Left colon (tissue), 2 donors: ENCODE measurements around the gene ARL16. TPM values are rescaled to one million over a fixed set of nuclear protein-coding genes. Genes with fewer than 3 reads are reported as not detected.

Source experiments
- ATAC-seq: fragments of 200-7000 bp; cut with Tn5 transposase; one replicate; pipeline ENCODE4 v1.9.1; 2020; ENCODE audit warnings: mild to moderate bottlenecking, moderate library complexity
- DNase-seq, 2 donors: peaks; one replicate each; pipeline ENCODE4 v3.0.0-alpha.2; 2020
- intact Hi-C, 2 donors: fragments of 100-400 bp; cut with DNase I in 1 of 2; cut with micrococcal nuclease in 1 of 2; formaldehyde crosslinking; loops; one replicate each; pipeline versions ENCODE4 v1.11.2 to v1.14.0; 2022; cut with DNase I, micrococcal nuclease
- microRNA-seq, 2 donors: library from miRNA; unstranded; fragments of <30 nt; microRNA quantifications; one replicate each; pipeline versions ENCODE4 v1.1.0 to v1.2.0, GENCODE V29; 2020
- total RNA-seq, 2 donors: library from RNA; stranded (reverse); fragmentation: NEBNext Ultra II Directional; extraction: Animal tissue kit (Norgen Biotek cat#: 25700); gene quantifications; one replicate each; pipeline ENCODE4 v1.2.1, GENCODE V29; 2021
- donor health status: DM: no; HTN: no; CAD: no.
- donor health status: DM: yes; HTN: yes; CAD: no.

The ARL16 gene
- total RNA-seq, 2 donors from 2014 or later = 14.3 to 30.5 TPM

- ATAC-seq = no peak
- DNase-seq = no peak
- intact Hi-C loops = no loop called here
Observed at GRCh38 chr17:81631482-81631881, 52.1 kb downstream of the ARL16 start.

Small RNA genes within 50 kb of the gene (microRNA-seq; reads per million reads assigned to microRNA genes)
- 0.53 to 1.4 reads per million in 2 donors for gene MIR6786

Other genes with a start within 250 kb of the ARL16 start
- gene ACTG1, start 171.0 kb downstream of the ARL16 start, total RNA-seq = 1,000 to 10,000 TPM; 3,767 to 4,413 TPM
- gene FSCN2, start 155.4 kb downstream of the ARL16 start, total RNA-seq = 1 to 10 TPM; 2.3 to 4.9 TPM
- gene FAAP100, start 131.4 kb downstream of the ARL16 start, total RNA-seq = 10 to 100 TPM; 25.4 to 28.8 TPM
- 10 to 100 TPM; 86.2 to 88.4 TPM for gene NPLOC4, start 46.7 kb downstream of the ARL16 start, total RNA-seq
- gene TSPAN10, start 46.6 kb downstream of the ARL16 start, total RNA-seq = under 1 TPM; 0.18 to 0.22 TPM
- under 1 TPM in 1 of 2 donors, not detected in 1; 0.34 TPM for gene PDE6G, start 27.3 kb downstream of the ARL16 start, total RNA-seq
- 10 to 100 TPM; 24.6 to 36.6 TPM for gene OXLD1, start 17.2 kb downstream of the ARL16 start, total RNA-seq
- gene CCDC137, start 17.1 kb downstream of the ARL16 start, total RNA-seq = 10 to 100 TPM; 14.0 to 19.4 TPM
- 100 to 1,000 TPM in 1 of 2 donors, 10 to 100 TPM in 1; 98.5 to 105 TPM for gene HGS, start 214 bp upstream of the ARL16 start, total RNA-seq
- 100 to 1,000 TPM in 1 of 2 donors, 10 to 100 TPM in 1; 88.2 to 146 TPM for gene MRPL12, start 19.6 kb upstream of the ARL16 start, total RNA-seq
- 10 to 100 TPM; 52.5 to 76.2 TPM for gene SLC25A10, start 28.5 kb upstream of the ARL16 start, total RNA-seq
- gene GCGR, start 120.4 kb upstream of the ARL16 start, total RNA-seq = under 1 TPM; 0.14 to 0.67 TPM
- gene MCRIP1, start 149.5 kb upstream of the ARL16 start, total RNA-seq = 10 to 100 TPM; 16.4 to 30.4 TPM
- not detected for gene PPP1R27, start 151.3 kb upstream of the ARL16 start, total RNA-seq
- 100 to 1,000 TPM; 560 to 669 TPM for gene P4HB, start 176.7 kb upstream of the ARL16 start, total RNA-seq
- 100 to 1,000 TPM; 447 to 500 TPM for gene ARHGDIA, start 187.5 kb upstream of the ARL16 start, total RNA-seq
- 10 to 100 TPM; 43.9 to 69.8 TPM for gene ALYREF, start 207.8 kb upstream of the ARL16 start, total RNA-seq
- gene ANAPC11, start 207.9 kb upstream of the ARL16 start, total RNA-seq = 10 to 100 TPM; 83.6 to 88.6 TPM
- under 1 TPM in 1 of 2 donors, not detected in 1; 0.11 TPM for gene NPB, start 218.4 kb upstream of the ARL16 start, total RNA-seq
- gene PCYT2, start 227.6 kb upstream of the ARL16 start, total RNA-seq = 10 to 100 TPM; 49.9 to 68.9 TPM
- gene SIRT7, start 234.4 kb upstream of the ARL16 start, total RNA-seq = 10 to 100 TPM; 63.2 to 67.5 TPM
- gene MAFG, start 243.9 kb upstream of the ARL16 start, total RNA-seq = 10 to 100 TPM; 17.8 to 19.7 TPM